ENCODE data around the gene CBLB. TPM values are rescaled to one million over a fixed set of nuclear protein-coding genes. Genes with fewer than 3 reads are reported as not detected.

CBLB gene
- total and polyA plus RNA-seq, 10 donors: 13.8 to 138 (median 67.5) TPM

- Histone ChIP-seq H3K4me1 (peaks cover 0 to 67% (median 27%) of the 10 kb centered on the region in 6 donors), H3K27ac (peak overlapping the region; percentile 17 to 88 (median 29)), H3K9me3 (peaks cover 0 to 5% (median 2%) of the 10 kb centered on the region in 8 donors), H3K27me3 (replicated peaks in 1 of 7) (no peaks in the 10 kb centered on the region), H3K36me3 (peaks cover 0 to 38% (median 6%) of the 10 kb centered on the region in 6 donors), H3K4me3 (no peak overlapping the region)
- no peak for DNase-seq
- intact Hi-C loops (cut with DNase I; ENCODE audit: low total_unique reads): no loop called here
- WGBS, 5 donors: 38 to 52% (median 43%) methylated on average over 3 of the region's 3 CpGs
- no peak for TF ChIP-seq POLR2A (IDR thresholded peaks at IDR 0.05)
These were observed 122.4 kb downstream of the CBLB start for GRCh38 chr3:105746231-105746996.

- Histone ChIP-seq H3K4me3 (no peak overlapping the region), H3K9me3 (peaks cover 0 to 8% (median 5%) of the 10 kb centered on the region in 8 donors), H3K27ac (peak overlapping the region in 4 of 8 donors; percentile 18 to 88 (median 55)), H3K27me3 (replicated peaks in 1 of 7) (no peaks in the 10 kb centered on the region), H3K36me3 (peaks cover 0 to 39% (median 8%) of the 10 kb centered on the region in 6 donors), H3K4me1 (peaks cover 0 to 59% (median 20%) of the 10 kb centered on the region in 6 donors)
- WGBS, 5 donors: 88 to 97% (median 93%) methylated on average over 3 of the region's 3 CpGs
- TF ChIP-seq POLR2A (IDR thresholded peaks at IDR 0.05) (no peak), POLR2AphosphoS5 (IDR thresholded peaks at IDR 0.05) (no peak), CTCF (IDR thresholded peaks at IDR 0.05 in 8 of 11, conservative IDR thresholded peaks at IDR 0.05 in 3 of 11) (no peak)
- no peak for DNase-seq
- intact Hi-C loops (cut with DNase I; ENCODE audit: low total_unique reads): no loop called here
These were observed 123.8 kb downstream of the CBLB start for GRCh38 chr3:105745046-105745445.

- intact Hi-C loops (cut with DNase I; ENCODE audit: low total_unique reads): no loop called here
- 83 to 98% (median 88%) methylated on average over 1 of the region's 1 CpG for WGBS, 5 donors
These were observed 124.6 kb downstream of the CBLB start for GRCh38 chr3:105744202-105744601.

GRCh38 chr3:105733356-105733755 is 135.5 kb downstream of the CBLB start:
- Histone ChIP-seq H3K27ac (peak overlapping the region in 2 of 8 donors; percentile 11 to 26), H3K27me3 (replicated peaks in 1 of 7) (no peaks in the 10 kb centered on the region), H3K4me3 (no peak overlapping the region), H3K4me1 (peaks cover 0 to 30% (median 9%) of the 10 kb centered on the region in 6 donors), H3K36me3 (peaks cover 0 to 73% (median 9%) of the 10 kb centered on the region in 6 donors), H3K9me3 (peaks cover 0 to 3% (median 0%) of the 10 kb centered on the region in 8 donors)
- no peak for DNase-seq
- TF ChIP-seq POLR2AphosphoS5 (IDR thresholded peaks at IDR 0.05): no peak
- no peak for TF ChIP-seq CTCF (IDR thresholded peaks at IDR 0.05 in 8 of 11, conservative IDR thresholded peaks at IDR 0.05 in 3 of 11)
- TF ChIP-seq POLR2A (IDR thresholded peaks at IDR 0.05): no peak
- 53 to 64% (median 57%) methylated on average over 2 of the region's 2 CpGs for WGBS, 5 donors
- intact Hi-C loops (cut with DNase I; ENCODE audit: low total_unique reads): no loop called here

More at GRCh38 chr3:105744202-105744601, 124.6 kb downstream of the CBLB start:
- Histone ChIP-seq H3K27ac (peak overlapping the region in 2 of 8 donors; percentile 13 to 88), H3K36me3 (peaks cover 0 to 48% (median 8%) of the 10 kb centered on the region in 6 donors), H3K4me1 (peaks cover 0 to 57% (median 19%) of the 10 kb centered on the region in 6 donors), H3K9me3 (peaks cover 0 to 8% (median 5%) of the 10 kb centered on the region in 8 donors), H3K27me3 (replicated peaks in 1 of 7) (no peaks in the 10 kb centered on the region), H3K4me3 (no peak overlapping the region)
- TF ChIP-seq POLR2A (IDR thresholded peaks at IDR 0.05) (no peak), POLR2AphosphoS5 (IDR thresholded peaks at IDR 0.05) (no peak), CTCF (IDR thresholded peaks at IDR 0.05 in 8 of 11, conservative IDR thresholded peaks at IDR 0.05 in 3 of 11) (no peak)
- DNase-seq: no peak
